ENCODE results near the gene NPIPB9.
"Not testable (repeated sequence)": the region's sequence is repeated elsewhere in the genome, so short reads cannot be mapped to it uniquely, and the experiment has no call there.

GRCh38 chr16:28820546-28820945, 69.0 kb downstream of the NPIPB9 start:
- not testable (repeated sequence) for TF ChIP-seq CTCF (IDR thresholded peaks at IDR 0.05; ENCODE audit: low read length); EZH2 (IDR thresholded peaks at IDR 0.05; ENCODE audit: borderline replicate concordance, low read length)
